Dedifferentiated amniotic fluid mesenchymal stem cell (primary cell): ENCODE data around the gene SIAH3.

Experiments used
- DNase-seq: peaks from one replicate; pipeline ENCODE4 v3.0.0-alpha.2; 2016; ENCODE audit errors: extremely low spot score

Gene SIAH3

DNA sequence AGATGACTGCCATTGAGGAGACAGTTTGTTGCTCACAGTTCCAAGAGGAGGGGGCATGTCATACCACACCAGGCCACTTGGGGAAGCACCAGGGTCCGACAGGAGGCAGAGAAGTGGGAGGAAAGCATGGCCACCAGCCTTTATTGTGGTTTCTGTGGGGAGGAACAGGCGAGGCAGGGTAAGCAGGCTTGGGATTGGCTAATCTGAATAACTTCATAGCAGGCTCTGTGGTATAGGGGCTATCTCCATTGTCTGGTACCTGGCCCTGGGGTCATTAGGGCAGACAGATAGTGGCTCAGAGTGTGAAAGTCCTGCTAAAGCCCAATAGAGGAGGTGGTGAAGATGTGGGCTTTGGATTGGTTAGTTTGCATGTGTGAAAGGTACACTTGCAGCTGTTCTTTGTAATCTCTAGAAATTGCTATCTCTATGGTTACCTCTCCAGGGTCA is 114.0 kb downstream of the SIAH3 start:
- DNase-seq = no peak

DNA sequence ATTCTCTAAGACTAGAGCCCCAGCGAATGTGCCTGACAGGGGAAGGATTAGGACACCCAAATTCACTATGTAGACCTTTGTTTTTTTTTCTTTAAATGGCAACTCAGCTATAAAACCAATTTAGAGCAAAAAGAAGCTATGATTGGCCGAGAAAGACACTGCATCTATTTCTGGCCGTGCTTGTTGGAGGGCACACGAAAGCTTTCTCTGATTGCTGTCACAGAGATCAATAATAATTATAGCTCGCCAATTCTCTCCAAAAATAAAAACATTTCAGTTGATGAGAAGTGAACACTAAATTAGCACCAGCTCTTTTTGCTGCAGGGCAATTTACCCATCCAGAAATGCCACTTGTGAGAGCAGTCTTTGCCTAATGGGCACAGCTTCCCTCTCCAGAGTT is 118.2 kb downstream of the SIAH3 start:
- no peak for DNase-seq

DNA sequence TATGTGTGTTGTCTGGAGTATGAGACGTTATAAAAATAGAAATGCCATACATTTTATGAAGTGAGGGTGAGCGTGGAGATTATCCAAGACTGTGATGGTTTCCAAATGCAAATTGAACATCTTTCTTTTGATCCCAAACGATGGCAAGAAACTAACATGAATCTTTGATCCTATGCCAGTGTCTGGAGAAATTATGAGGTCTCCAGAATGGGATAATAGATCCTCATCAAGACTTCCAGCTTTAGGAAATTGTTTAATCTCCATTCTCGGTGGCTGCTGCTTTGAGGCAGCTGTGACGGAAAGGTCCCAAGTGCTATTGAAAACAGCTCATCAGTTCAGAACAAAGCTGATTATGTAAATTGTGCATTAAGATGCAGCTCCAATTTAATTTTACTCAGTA is 118.6 kb downstream of the SIAH3 start:
- DNase-seq = no peak

DNA sequence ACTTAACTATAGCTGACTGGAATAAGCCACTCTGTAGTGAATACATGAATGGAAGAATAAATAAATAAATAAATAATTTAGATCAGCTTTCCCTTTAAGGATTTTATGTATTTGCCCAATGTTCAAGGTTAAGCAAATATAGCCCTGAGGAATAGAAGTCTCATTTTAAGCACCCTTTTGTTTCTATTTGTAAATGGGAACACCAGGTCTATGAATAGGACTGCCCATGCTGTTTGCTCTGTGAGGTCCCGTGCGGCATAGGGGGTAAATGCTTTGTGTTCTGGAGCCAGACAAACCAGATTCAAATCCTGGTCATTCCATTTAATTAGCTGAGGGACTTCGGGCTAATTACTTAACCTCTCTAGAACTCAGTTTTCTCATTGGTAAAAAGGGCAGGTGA is 120.1 kb downstream of the SIAH3 start:
- DNase-seq = no peak

- DNase-seq = no peak
Observed at GRCh38 chr13:45728759-45729158, 122.8 kb downstream of the SIAH3 start.
